Measurements from ENCODE around the gene IL36RN.
A peak's percentile ranks its signal among the peaks of the same experiment; 100 is the strongest.

IL36RN gene

GRCh38 chr2:113080134-113080533 is 21.1 kb downstream of the IL36RN start:
- H3K9me3 ChIP-seq (ENCODE audit: severe bottlenecking): no peaks in the 10 kb centered on the region
- no peaks in the 10 kb centered on the region for H3K36me3 ChIP-seq (ENCODE audit: low read depth)
- no peak for DNase-seq (ENCODE audit: low spot score)
- ATAC-seq (ENCODE audit: low read depth): no peak
- H3K27ac ChIP-seq (ENCODE audit: poor library complexity, severe bottlenecking): no peak overlapping the region
- peaks cover 27% of the 10 kb centered on the region for H3K4me1 ChIP-seq (ENCODE audit: insufficient read depth, poor library complexity, severe bottlenecking)
- TF ChIP-seq CTCF (IDR thresholded peaks at IDR 0.05; ENCODE audit: poor library complexity, severe bottlenecking): peak; percentile 77
- no peak overlapping the region for H3K4me3 ChIP-seq (ENCODE audit: severe bottlenecking)
- H3K27me3 ChIP-seq (ENCODE audit: insufficient read depth, poor library complexity, severe bottlenecking): no peaks in the 10 kb centered on the region

- ATAC-seq (ENCODE audit: low read depth) (no peak), DNase-seq (ENCODE audit: low spot score) (no peak)
- H3K27ac ChIP-seq (ENCODE audit: poor library complexity, severe bottlenecking): no peak overlapping the region
- no peak for TF ChIP-seq CTCF (IDR thresholded peaks at IDR 0.05; ENCODE audit: poor library complexity, severe bottlenecking)
- no peaks in the 10 kb centered on the region for H3K27me3 ChIP-seq (ENCODE audit: insufficient read depth, poor library complexity, severe bottlenecking)
- H3K9me3 ChIP-seq (ENCODE audit: severe bottlenecking): no peaks in the 10 kb centered on the region
- no peaks in the 10 kb centered on the region for H3K36me3 ChIP-seq (ENCODE audit: low read depth)
- H3K4me1 ChIP-seq (ENCODE audit: insufficient read depth, poor library complexity, severe bottlenecking): peaks cover 33% of the 10 kb centered on the region
- no peak overlapping the region for H3K4me3 ChIP-seq (ENCODE audit: severe bottlenecking)
Measured at GRCh38 chr2:113081488-113082210, 22.7 kb downstream of the IL36RN start.

GRCh38 chr2:113083296-113083695 is 24.3 kb downstream of the IL36RN start:
- Histone ChIP-seq H3K36me3 (ENCODE audit: low read depth) (no peaks in the 10 kb centered on the region), H3K4me1 (ENCODE audit: insufficient read depth, poor library complexity, severe bottlenecking) (peaks cover 23% of the 10 kb centered on the region), H3K9me3 (ENCODE audit: severe bottlenecking) (no peaks in the 10 kb centered on the region), H3K4me3 (ENCODE audit: severe bottlenecking) (no peak overlapping the region), H3K27me3 (ENCODE audit: insufficient read depth, poor library complexity, severe bottlenecking) (no peaks in the 10 kb centered on the region), H3K27ac (ENCODE audit: poor library complexity, severe bottlenecking) (no peak overlapping the region)
- TF ChIP-seq CTCF (IDR thresholded peaks at IDR 0.05; ENCODE audit: poor library complexity, severe bottlenecking): no peak
- no peak for ATAC-seq (ENCODE audit: low read depth)
- DNase-seq (ENCODE audit: low spot score): no peak

- TF ChIP-seq CTCF (IDR thresholded peaks at IDR 0.05; ENCODE audit: poor library complexity, severe bottlenecking): peak; percentile 64
- Histone ChIP-seq H3K27ac (ENCODE audit: poor library complexity, severe bottlenecking) (no peak overlapping the region), H3K4me3 (ENCODE audit: severe bottlenecking) (no peak overlapping the region), H3K36me3 (ENCODE audit: low read depth) (no peaks in the 10 kb centered on the region), H3K4me1 (ENCODE audit: insufficient read depth, poor library complexity, severe bottlenecking) (peaks cover 13% of the 10 kb centered on the region), H3K27me3 (ENCODE audit: insufficient read depth, poor library complexity, severe bottlenecking) (no peaks in the 10 kb centered on the region), H3K9me3 (ENCODE audit: severe bottlenecking) (no peaks in the 10 kb centered on the region)
- DNase-seq (ENCODE audit: low spot score) (no peak), ATAC-seq (ENCODE audit: low read depth) (no peak)
Measured at GRCh38 chr2:113084249-113085000, 25.4 kb downstream of the IL36RN start.

GRCh38 chr2:113085542-113085941 is 26.5 kb downstream of the IL36RN start:
- H3K36me3 ChIP-seq (ENCODE audit: low read depth): no peaks in the 10 kb centered on the region
- H3K4me3 ChIP-seq (ENCODE audit: severe bottlenecking): no peak overlapping the region
- no peak for DNase-seq (ENCODE audit: low spot score)
- peaks cover 8% of the 10 kb centered on the region for H3K4me1 ChIP-seq (ENCODE audit: insufficient read depth, poor library complexity, severe bottlenecking)
- ATAC-seq (ENCODE audit: low read depth): peak; percentile 90
- no peaks in the 10 kb centered on the region for H3K27me3 ChIP-seq (ENCODE audit: insufficient read depth, poor library complexity, severe bottlenecking)
- H3K9me3 ChIP-seq (ENCODE audit: severe bottlenecking): no peaks in the 10 kb centered on the region
- no peak for TF ChIP-seq CTCF (IDR thresholded peaks at IDR 0.05; ENCODE audit: poor library complexity, severe bottlenecking)
- no peak overlapping the region for H3K27ac ChIP-seq (ENCODE audit: poor library complexity, severe bottlenecking)

Data from RWPE2 (cell line).